Thyroid gland (tissue), 4 donors: ENCODE results near the gene ACVR1.

Experiments used
- CTCF ChIP-seq, 6 experiments: fragments of 200-600 bp in 3 of 6; fragments of 450-650 bp in 3 of 6; sonication (generic) in 3 of 6; IDR thresholded peaks; one replicate each; pipeline ENCODE4 v1.5.1; 2016 to 2019; ENCODE audit warnings: antibody characterized with exemption in 6 of 6, mild to moderate bottlenecking in 2 of 6, inconsistent platforms in 1 of 6, moderate library complexity in 1 of 6
- POLR2A ChIP-seq, 2 donors: fragments of 450-650 bp; IDR thresholded peaks; one replicate each; pipeline ENCODE4 v1.6.1; 2017; ENCODE audit warnings: antibody characterized with exemption in 2 of 2, mild to moderate bottlenecking in 2 of 2, moderate library complexity in 1 of 2

- TF ChIP-seq POLR2A (IDR thresholded peaks at IDR 0.05) = no peak
- no peak for TF ChIP-seq CTCF (IDR thresholded peaks at IDR 0.05)
Observed at GRCh38 chr2:157903626-157904025, 27.5 kb upstream of the ACVR1 start.
